ENCODE measurements around the gene ELMO3. TPM values are rescaled to one million over a fixed set of nuclear protein-coding genes. Genes with fewer than 3 reads are reported as not detected.

ELMO3 gene
- total and polyA plus RNA-seq, 2 of the 13 experiments (the other 11 are each of a cell fraction or from before 2014, with no cell fraction given) = 2.6 to 4.0 TPM

DNA sequence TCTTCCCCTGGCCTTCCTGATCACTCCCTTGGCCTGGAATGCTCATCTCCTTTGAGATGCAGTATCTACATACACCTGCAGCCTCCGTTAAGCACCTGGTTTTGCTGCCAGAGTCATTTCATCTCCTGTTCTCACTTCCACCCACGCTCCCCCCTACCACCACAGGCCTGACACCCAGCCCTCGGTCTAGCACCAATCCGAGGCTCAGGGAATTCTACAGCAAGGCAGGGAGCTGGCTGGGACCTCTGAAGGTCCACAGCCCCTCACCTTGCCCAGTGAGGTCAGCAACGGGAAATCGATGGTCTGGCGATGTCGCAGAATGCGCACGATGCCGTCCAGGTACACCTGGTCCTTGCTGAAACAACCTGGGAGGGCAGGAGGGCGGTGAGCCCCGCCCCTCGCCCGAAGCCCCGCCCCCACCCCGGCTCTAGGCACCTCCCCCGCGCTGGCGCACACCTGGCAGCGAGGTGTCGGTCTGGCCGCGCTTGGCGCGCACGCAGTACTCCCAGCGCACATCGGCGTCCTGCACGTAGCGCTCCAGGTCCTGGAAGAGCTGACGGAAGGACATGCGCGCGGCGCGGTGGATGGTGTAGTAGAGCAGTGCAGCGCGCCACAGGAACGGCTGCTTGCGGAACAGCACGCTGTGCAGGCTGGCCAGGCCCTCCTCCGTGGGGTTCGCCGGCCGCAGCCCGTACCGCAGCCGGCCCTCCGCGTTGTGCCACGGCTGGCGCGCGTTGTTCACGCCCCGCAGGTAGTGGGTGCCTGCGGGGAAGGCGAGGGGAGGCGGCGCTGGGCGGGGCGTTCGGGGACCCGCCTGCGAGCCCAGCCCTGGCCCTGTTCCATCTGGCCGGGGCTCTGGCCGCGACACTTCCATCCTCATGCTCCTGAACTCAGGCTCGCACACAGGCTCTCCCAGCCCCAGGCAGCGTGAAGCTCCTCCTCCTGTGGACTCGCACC lies 20.9 kb upstream of the ELMO3 start (continued):
- TF ChIP-seq NFRKB (IDR thresholded peaks at IDR 0.05) (no peak), STAG1 (CRISPR knock-in tag; IDR thresholded peaks at IDR 0.05) (peak; percentile 25; the same call in 1 of the 2 replicates), ZNF138 (CRISPR knock-in tag; IDR thresholded peaks at IDR 0.05; ENCODE audit: low read depth) (0 out of 2 replicates have a peak, but pooled peaks have one; percentile 81), ZBTB8A (CRISPR knock-in tag; IDR thresholded peaks at IDR 0.05; ENCODE audit: borderline replicate concordance, low read depth) (no peak), RBM22 (optimal IDR thresholded peaks at IDR 0.05; ENCODE audit: low read length) (no peak), RFX3 (CRISPR knock-in tag; IDR thresholded peaks at IDR 0.05) (no peak), FOSL1 (CRISPR knock-in tag; IDR thresholded peaks at IDR 0.05; ENCODE audit: borderline replicate concordance) (no peak), ONECUT2 (CRISPR knock-in tag; IDR thresholded peaks at IDR 0.05) (no peak), SOX6 (IDR thresholded peaks at IDR 0.05) (no peak), SOX6 (CRISPR knock-in tag; IDR thresholded peaks at IDR 0.05) (no peak), ZNF296 (CRISPR knock-in tag; conservative IDR thresholded peaks at IDR 0.05) (no peak; the same call in 1 of the 2 replicates), ZNF331 (CRISPR knock-in tag; IDR thresholded peaks at IDR 0.05) (peak; percentile 27; the same call in 1 of the 2 replicates), ZSCAN20 (CRISPR knock-in tag; IDR thresholded peaks at IDR 0.05; ENCODE audit: borderline replicate concordance) (no peak), RAD51 (IDR thresholded peaks at IDR 0.05; ENCODE audit: borderline replicate concordance) (no peak), SAP130 (CRISPR knock-in tag; IDR thresholded peaks at IDR 0.05; ENCODE audit: low read depth) (peak; percentile 80), HNRNPLL (IDR thresholded peaks at IDR 0.05; ENCODE audit: low read depth, low read length, poor library complexity, severe bottlenecking) (peak; percentile 96)
- TF ChIP-seq, protein P1, sequence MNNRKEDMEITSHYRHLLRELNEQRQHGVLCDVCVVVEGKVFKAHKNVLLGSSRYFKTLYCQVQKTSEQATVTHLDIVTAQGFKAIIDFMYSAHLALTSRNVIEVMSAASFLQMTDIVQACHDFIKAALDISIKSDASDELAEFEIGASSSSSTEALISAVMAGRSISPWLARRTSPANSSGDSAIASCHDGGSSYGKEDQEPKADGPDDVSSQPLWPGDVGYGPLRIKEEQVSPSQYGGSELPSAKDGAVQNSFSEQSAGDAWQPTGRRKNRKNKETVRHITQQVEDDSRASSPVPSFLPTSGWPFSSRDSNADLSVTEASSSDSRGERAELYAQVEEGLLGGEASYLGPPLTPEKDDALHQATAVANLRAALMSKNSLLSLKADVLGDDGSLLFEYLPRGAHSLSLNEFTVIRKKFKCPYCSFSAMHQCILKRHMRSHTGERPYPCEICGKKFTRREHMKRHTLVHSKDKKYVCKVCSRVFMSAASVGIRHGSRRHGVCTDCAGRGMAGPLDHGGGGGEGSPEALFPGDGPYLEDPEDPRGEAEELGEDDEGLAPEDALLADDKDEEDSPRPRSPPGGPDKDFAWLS (CRISPR knock-in tag; IDR thresholded peaks at IDR 0.05; ENCODE audit: borderline replicate concordance) = 0 out of 2 replicates have a peak, but pooled peaks have one; percentile 40
- TF ChIP-seq, protein P2, sequence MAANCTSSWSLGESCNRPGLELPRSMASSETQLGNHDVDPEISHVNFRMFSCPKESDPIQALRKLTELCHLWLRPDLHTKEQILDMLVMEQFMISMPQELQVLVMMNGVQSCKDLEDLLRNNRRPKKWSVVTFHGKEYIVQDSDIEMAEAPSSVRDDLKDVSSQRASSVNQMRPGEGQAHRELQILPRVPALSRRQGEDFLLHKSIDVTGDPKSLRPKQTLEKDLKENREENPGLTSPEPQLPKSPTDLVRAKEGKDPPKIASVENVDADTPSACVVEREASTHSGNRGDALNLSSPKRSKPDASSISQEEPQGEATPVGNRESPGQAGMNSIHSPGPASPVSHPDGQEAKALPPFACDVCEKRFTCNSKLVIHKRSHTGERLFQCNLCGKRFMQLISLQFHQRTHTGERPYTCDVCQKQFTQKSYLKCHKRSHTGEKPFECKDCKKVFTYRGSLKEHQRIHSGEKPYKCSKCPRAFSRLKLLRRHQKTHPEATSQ (CRISPR knock-in tag; IDR thresholded peaks at IDR 0.05; ENCODE audit: borderline replicate concordance) = no peak
- TF ChIP-seq, protein P3, sequence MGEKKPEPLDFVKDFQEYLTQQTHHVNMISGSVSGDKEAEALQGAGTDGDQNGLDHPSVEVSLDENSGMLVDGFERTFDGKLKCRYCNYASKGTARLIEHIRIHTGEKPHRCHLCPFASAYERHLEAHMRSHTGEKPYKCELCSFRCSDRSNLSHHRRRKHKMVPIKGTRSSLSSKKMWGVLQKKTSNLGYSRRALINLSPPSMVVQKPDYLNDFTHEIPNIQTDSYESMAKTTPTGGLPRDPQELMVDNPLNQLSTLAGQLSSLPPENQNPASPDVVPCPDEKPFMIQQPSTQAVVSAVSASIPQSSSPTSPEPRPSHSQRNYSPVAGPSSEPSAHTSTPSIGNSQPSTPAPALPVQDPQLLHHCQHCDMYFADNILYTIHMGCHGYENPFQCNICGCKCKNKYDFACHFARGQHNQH (CRISPR knock-in tag; IDR thresholded peaks at IDR 0.05) = 0 out of 2 replicates have a peak, but pooled peaks have one; percentile 18
- TF ChIP-seq, protein P4, sequence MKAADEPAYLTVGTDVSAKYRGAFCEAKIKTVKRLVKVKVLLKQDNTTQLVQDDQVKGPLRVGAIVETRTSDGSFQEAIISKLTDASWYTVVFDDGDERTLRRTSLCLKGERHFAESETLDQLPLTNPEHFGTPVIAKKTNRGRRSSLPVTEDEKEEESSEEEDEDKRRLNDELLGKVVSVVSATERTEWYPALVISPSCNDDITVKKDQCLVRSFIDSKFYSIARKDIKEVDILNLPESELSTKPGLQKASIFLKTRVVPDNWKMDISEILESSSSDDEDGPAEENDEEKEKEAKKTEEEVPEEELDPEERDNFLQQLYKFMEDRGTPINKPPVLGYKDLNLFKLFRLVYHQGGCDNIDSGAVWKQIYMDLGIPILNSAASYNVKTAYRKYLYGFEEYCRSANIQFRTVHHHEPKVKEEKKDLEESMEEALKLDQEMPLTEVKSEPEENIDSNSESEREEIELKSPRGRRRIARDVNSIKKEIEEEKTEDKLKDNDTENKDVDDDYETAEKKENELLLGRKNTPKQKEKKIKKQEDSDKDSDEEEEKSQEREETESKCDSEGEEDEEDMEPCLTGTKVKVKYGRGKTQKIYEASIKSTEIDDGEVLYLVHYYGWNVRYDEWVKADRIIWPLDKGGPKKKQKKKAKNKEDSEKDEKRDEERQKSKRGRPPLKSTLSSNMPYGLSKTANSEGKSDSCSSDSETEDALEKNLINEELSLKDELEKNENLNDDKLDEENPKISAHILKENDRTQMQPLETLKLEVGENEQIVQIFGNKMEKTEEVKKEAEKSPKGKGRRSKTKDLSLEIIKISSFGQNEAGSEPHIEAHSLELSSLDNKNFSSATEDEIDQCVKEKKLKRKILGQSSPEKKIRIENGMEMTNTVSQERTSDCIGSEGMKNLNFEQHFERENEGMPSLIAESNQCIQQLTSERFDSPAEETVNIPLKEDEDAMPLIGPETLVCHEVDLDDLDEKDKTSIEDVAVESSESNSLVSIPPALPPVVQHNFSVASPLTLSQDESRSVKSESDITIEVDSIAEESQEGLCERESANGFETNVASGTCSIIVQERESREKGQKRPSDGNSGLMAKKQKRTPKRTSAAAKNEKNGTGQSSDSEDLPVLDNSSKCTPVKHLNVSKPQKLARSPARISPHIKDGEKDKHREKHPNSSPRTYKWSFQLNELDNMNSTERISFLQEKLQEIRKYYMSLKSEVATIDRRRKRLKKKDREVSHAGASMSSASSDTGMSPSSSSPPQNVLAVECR (CRISPR knock-in tag; IDR thresholded peaks at IDR 0.05; ENCODE audit: borderline replicate concordance) = peak; percentile 80

Measured in HepG2 (cell line).